GM21381 (cell line): Measurements from ENCODE around the gene ST8SIA3.
"Not testable (repeated sequence)": the region's sequence is repeated elsewhere in the genome, so short reads cannot be mapped to it uniquely, and the experiment has no call there.

Source experiments
- ATAC-seq: cut with Tn5 transposase; IDR thresholded peaks from one replicate; pipeline ENCODE4 v1.9.1; 2021; ENCODE audit warnings: mild to moderate bottlenecking, moderate library complexity; ENCODE audit not compliant: unreplicated experiment

ST8SIA3 gene

DNA sequence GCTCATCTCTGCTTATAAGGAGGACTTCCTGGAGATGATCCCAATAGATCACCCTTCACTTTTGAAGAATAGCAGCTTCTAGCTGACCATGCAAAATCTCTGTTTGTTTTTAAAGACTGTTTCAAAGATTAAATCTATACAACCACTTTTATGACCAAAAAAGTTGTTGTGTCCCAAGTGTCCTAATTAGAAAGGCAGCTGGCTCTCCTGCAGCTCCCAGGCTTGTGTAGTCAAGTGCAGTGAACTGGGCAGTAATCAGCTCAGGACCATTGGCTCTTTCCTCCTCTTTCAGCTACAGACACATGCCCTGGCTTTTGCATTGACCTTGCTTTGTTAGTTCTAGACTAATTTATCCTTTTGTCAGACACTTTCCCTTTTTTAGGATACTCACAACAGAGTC lies 10.4 kb downstream of the ST8SIA3 start:
- no peak for ATAC-seq

DNA sequence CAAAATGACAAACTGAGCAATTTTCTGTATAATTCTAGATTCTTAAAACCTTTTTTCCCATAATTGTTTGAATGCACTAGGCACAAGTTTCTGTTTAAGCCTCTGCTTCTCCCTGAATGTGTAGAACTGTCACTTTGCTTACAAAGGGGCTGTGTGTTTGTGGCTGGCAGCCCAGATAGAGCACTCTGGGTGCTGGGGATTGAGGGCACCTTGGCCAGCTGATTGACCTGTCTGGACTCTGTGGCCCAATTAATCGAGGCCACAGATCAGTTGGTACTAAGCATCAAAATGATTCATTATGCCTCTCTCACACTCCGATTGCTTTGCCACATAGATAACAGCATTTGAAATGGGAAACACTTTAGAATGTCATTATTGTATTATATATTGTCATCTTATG lies 12.1 kb downstream of the ST8SIA3 start:
- ATAC-seq: no peak

DNA sequence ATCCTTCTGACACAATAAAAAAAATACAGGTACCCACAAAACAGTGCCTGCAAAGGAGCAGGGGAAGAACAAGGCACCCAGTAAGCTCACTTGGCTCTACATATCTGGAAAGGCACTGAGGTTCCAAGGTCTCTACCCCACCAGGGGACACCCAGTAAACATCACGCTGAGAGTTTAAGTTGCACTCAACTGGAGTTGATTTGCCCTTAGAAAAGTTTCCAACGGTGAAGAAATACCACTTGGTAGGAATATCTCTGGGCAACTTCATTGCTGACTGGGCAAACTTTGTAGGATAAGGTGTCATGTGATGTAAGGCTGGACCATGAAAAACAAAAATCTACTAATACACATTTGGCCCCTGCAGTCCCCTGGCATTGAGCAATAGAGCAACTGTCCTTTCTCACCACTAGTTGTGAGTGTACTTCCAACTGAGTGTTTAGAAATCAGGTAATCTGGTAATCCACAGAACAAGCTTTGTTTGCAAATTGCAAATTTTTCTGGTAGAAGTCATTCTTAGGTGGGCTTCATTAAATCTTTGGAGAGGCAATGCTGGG lies 14.2 kb downstream of the ST8SIA3 start:
- no peak for ATAC-seq

DNA sequence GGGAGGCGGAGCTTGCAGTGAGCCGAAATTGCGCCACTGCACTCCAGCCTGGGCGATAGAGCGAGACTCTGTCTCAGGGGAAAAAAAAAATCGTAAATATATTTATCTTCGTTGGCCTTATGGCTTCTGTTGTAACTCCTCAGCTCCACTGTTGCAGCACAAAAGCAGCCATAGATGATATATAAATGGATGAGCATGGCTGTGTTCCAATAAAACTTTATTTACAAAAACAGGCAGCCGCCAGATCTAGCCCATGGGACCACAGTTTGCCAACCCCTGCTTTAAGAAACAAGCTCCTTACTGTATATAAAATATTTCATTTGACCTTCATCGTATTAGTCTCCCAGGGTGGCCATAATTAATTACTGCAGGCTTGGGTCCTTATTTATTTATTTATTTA lies 20.1 kb downstream of the ST8SIA3 start:
- no peak for ATAC-seq

GRCh38 chr18:57373017-57373416 lies 20.7 kb downstream of the ST8SIA3 start:
- ATAC-seq: no peak

GRCh38 chr18:57376503-57376902 lies 24.1 kb downstream of the ST8SIA3 start:
- ATAC-seq: no peak

DNA sequence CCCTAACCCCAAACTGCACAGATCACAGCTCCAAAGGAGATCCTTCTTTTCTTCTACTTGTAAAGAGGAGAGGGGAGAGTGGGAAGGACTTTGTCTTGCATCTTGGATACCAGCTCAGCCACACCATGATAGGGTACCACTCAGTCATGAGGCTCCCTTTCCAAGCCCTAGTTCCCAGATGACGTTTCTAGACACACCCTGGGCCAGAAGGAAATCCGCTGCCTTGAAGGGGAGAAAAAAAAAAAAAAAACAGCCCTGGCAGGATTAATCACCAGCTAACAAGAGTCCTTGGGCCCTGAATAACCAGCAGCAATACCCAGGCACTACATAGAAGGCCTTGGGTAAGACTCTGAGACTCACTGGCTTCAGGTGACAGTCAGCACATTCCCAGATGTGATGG lies 36.9 kb downstream of the ST8SIA3 start:
- ATAC-seq: no peak

DNA sequence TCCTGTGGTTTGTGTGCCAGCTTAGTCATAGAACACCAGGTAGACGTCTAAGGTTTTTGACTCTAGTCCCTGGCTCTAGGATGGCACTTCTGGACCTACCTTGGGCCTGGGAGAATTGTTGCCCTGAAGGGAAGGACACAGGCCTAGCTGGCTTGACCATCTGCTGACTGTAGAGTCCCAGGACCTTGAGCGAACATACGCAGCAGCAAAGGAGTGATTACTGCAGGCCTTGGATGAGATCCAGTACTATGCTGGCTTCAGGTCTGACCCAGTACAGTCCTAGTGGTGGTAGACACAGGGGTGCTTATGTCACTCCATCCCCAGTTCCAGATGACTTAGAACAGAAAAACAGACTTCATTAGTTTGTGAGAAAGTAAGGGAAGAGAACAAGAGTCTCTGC lies 37.7 kb downstream of the ST8SIA3 start:
- ATAC-seq: no peak

DNA sequence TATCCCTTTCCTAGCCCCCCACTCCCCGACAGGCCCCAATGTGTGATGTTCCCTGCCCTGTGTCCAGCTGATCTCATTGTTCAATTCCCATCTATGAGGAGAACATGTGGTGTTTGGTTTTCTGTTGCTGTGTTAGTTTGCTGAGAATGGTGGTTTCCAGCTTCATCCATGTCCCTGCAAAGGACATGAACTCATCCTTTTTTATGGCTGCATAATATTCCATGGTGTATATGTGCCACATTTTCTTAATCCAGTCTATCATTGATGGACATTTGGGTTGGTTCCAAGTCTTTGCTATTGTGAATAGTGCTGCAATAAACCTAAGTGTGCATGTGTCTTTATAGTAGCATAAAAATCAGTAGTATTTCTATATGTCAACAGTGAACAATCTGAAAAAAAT lies 42.4 kb downstream of the ST8SIA3 start:
- not testable (repeated sequence) for ATAC-seq

- not testable (repeated sequence) for ATAC-seq
Observed at GRCh38 chr18:57396831-57397230, 44.5 kb downstream of the ST8SIA3 start.

- no peak for ATAC-seq
Observed at GRCh38 chr18:57397440-57398132, 45.2 kb downstream of the ST8SIA3 start.

GRCh38 chr18:57404345-57404744 lies 52.0 kb downstream of the ST8SIA3 start:
- no peak for ATAC-seq

- ATAC-seq: no peak
Observed at GRCh38 chr18:57409650-57410049, 57.3 kb downstream of the ST8SIA3 start.

GRCh38 chr18:57410749-57411148 lies 58.4 kb downstream of the ST8SIA3 start:
- ATAC-seq: no peak

DNA sequence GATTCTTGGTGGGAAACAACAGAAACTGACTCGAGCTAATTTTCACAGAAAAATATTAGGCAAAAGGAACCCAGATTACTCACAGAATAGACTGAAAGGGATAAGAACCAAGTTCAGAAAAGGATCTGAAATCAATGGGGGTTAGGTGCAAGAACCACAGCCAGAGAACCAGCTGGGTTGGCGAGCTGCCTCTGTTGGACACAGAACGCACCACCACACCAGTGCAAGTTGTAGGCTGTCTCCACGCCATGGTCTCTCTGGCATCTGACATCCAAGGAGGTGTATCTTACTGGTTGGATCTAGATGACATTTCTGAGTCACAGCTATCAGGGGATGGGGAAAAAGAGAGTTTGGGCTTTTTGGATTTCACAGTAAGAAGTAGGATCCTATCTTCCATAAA lies 64.2 kb downstream of the ST8SIA3 start:
- ATAC-seq: no peak
